IMR-90 (cell line): ENCODE results near the gene SLC23A2. TPM values are rescaled to one million over a fixed set of nuclear protein-coding genes. Genes with fewer than 3 reads are reported as not detected.

Experiments
- ATAC-seq: fragments of 200-7000 bp; cut with Tn5 transposase; 2 replicates; pipeline ENCODE4 v1.9.1; 2020; ENCODE audit warnings: low read depth, mild to moderate bottlenecking, moderate library complexity
- BruUV-seq: library from RNA; stranded (reverse); fragments of 400-500 nt; replicated peaks from 2 replicates; lab custom pipeline; 2021; lab: Mats Ljungman, UMichigan
- CTCF ChIA-PET: fragments of 300-600 bp; formaldehyde crosslinking; extraction: SDS; loops from one replicate; lab custom pipeline; 2021; ENCODE audit warnings: antibody characterized with exemption; lab: Yijun Ruan, JAX
- POLR2A ChIA-PET: fragments of 300-600 bp; sonication (Branson Sonifier 250); formaldehyde crosslinking; loops from one replicate; lab custom pipeline; 2022; ENCODE audit warnings: antibody characterized with exemption; ENCODE audit not compliant: unreplicated experiment; lab: Charles Lee
- DNase-seq: peaks from one replicate; pipeline ENCODE4 v3.0.0; 2013
- H2AFZ ChIP-seq: replicated peaks from 2 replicates; pipeline ENCODE3; 2013; ENCODE audit warnings: low read length, mild to moderate bottlenecking; ENCODE audit not compliant: poor library complexity
- H2AK5ac ChIP-seq: 2 replicates; pipeline ENCODE4 v1.6.1; 2013; ENCODE audit warnings: low read depth, low read length, inconsistent platforms
- H2AK9ac ChIP-seq: replicated peaks from 2 replicates; pipeline ENCODE3; 2013; ENCODE audit warnings: mild to moderate bottlenecking, low read depth, low read length, moderate library complexity; ENCODE audit not compliant: poor library complexity
- H2BK120ac ChIP-seq: 2 replicates; pipeline ENCODE4 v1.6.1; 2013; ENCODE audit warnings: low read depth, low read length, inconsistent platforms
- H2BK15ac ChIP-seq: 3 replicates; pipeline ENCODE4 v1.6.1; 2013; ENCODE audit warnings: low read depth, low read length, inconsistent platforms
- H2BK20ac ChIP-seq: 2 replicates; pipeline ENCODE4 v1.6.1; 2013; ENCODE audit warnings: low read depth, mild to moderate bottlenecking, inconsistent platforms, low read length, moderate library complexity
- H2BK5ac ChIP-seq: 2 replicates; pipeline ENCODE4 v1.6.1; 2013; ENCODE audit warnings: mild to moderate bottlenecking, low read depth, low read length, inconsistent platforms; ENCODE audit not compliant: poor library complexity, severe bottlenecking
- H3K14ac ChIP-seq: replicated peaks from 2 replicates; pipeline ENCODE4 v1.6.1; 2013; ENCODE audit warnings: low read depth, low read length, inconsistent platforms
- H3K18ac ChIP-seq: 2 replicates; pipeline ENCODE4 v1.6.1; 2013; ENCODE audit warnings: low read depth, low read length, control low read depth
- H3K23ac ChIP-seq: 2 replicates; pipeline ENCODE4 v1.6.1; 2013; ENCODE audit warnings: low read depth, low read length, inconsistent platforms
- H3K27ac ChIP-seq: 2 replicates; pipeline ENCODE4 v1.5.1; 2013; ENCODE audit warnings: mild to moderate bottlenecking, control low read depth, low read length; ENCODE audit not compliant: insufficient read depth
- H3K27me3 ChIP-seq: 2 replicates; pipeline ENCODE4 v1.6.1; 2013; ENCODE audit warnings: low read length; ENCODE audit not compliant: control insufficient read depth, insufficient read depth
- H3K36me3 ChIP-seq: 2 replicates; pipeline ENCODE4 v1.6.1; 2013; ENCODE audit warnings: low read length, mixed read lengths; ENCODE audit not compliant: control insufficient read depth, insufficient read depth
- H3K4ac ChIP-seq: 2 replicates; pipeline ENCODE4 v1.6.1; 2013; ENCODE audit warnings: low read depth, low read length, inconsistent platforms
- H3K4me1 ChIP-seq: 2 replicates; pipeline ENCODE4 v1.6.1; 2013; ENCODE audit warnings: low read length, mixed read lengths; ENCODE audit not compliant: control insufficient read depth, insufficient read depth
- H3K4me2 ChIP-seq: 2 replicates; pipeline ENCODE4 v1.6.1; 2013; ENCODE audit warnings: low read depth, mild to moderate bottlenecking, control low read depth, low read length, moderate library complexity
- H3K4me3 ChIP-seq: 2 replicates; pipeline ENCODE4 v1.5.1; 2013; ENCODE audit warnings: low read depth, mild to moderate bottlenecking, control low read depth, low read length, moderate library complexity; ENCODE audit not compliant: insufficient read depth
- H3K56ac ChIP-seq: 2 replicates; pipeline ENCODE4 v1.6.1; 2013; ENCODE audit warnings: low read length, inconsistent platforms; ENCODE audit not compliant: insufficient read depth; ENCODE audit errors: extremely low read depth
- H3K79me1 ChIP-seq, 2 experiments: 2 replicates each; pipeline ENCODE4 v1.6.1; 2013; ENCODE audit warnings: low read length in 2 of 2, inconsistent platforms in 1 of 2, low read depth in 1 of 2
- H3K9ac ChIP-seq: 2 replicates; pipeline ENCODE4 v1.6.1; 2013; ENCODE audit warnings: low read depth, low read length, control low read depth
- H3K9me1 ChIP-seq: 2 replicates; pipeline ENCODE4 v1.6.1; 2013; ENCODE audit warnings: low read length, inconsistent platforms; ENCODE audit not compliant: insufficient read depth
- H3K9me3 ChIP-seq: 2 replicates; pipeline ENCODE4 v1.6.1; 2013; ENCODE audit warnings: low read length; ENCODE audit not compliant: control insufficient read depth, insufficient read depth
- H4K20me1 ChIP-seq: 2 replicates; pipeline ENCODE4 v1.6.1; 2013; ENCODE audit warnings: low read length, inconsistent platforms; ENCODE audit not compliant: insufficient read depth
- H4K5ac ChIP-seq: 2 replicates; pipeline ENCODE4 v1.6.1; 2013; ENCODE audit warnings: mild to moderate bottlenecking, low read depth, low read length, control low read depth
- H4K8ac ChIP-seq, 2 experiments: 2 replicates each; pipeline ENCODE4 v1.6.1; 2013; ENCODE audit warnings: low read depth in 2 of 2, low read length in 2 of 2, control low read depth in 1 of 2, inconsistent platforms in 1 of 2
- H4K91ac ChIP-seq: 2 replicates; pipeline ENCODE4 v1.6.1; 2013; ENCODE audit warnings: low read depth, low read length, inconsistent platforms; ENCODE audit not compliant: insufficient read depth
- CEBPB ChIP-seq: IDR thresholded peaks from 2 replicates; pipeline ENCODE4 v1.6.1; 2012; ENCODE audit warnings: low read depth, low read length, improper control_type of control experiment
- SMC3 ChIP-seq: fragments of 150-350 bp; IDR thresholded peaks from 2 replicates; pipeline ENCODE4 v1.6.1; 2016; ENCODE audit warnings: low read depth, mild to moderate bottlenecking, antibody characterized with exemption, low read length, moderate library complexity
- WGBS, 2 experiments: methylation state at CpG; one replicate each; pipeline versions ENCODE4 v1.1.5 to v1.1.7; 2013; ENCODE audit warnings: missing lambda C conversion rate in 2 of 2; ENCODE audit not compliant: insufficient read length in 1 of 2; ENCODE audit errors: extremely low coverage in 2 of 2; 5-methylcytosine and 5-hydroxymethylcytosine counted together
- dilution Hi-C: fragments of 300-500 bp; cut with HindIII; formaldehyde crosslinking; loops from one replicate; pipeline ENCODE4 v1.14.3; 2018; ENCODE audit warnings: low sequenced_read_pairs; ENCODE audit not compliant: unreplicated experiment
- in situ Hi-C: fragments of 300-500 bp; cut with MboI; formaldehyde crosslinking; loops from 3 replicates; pipeline ENCODE4 v1.14.3; 2019; ENCODE audit warnings: low sequenced_read_pairs, inconsistent platforms, mixed read lengths
- intact Hi-C: fragments of 100-400 bp; cut with micrococcal nuclease; formaldehyde crosslinking; loops from 2 replicates; pipeline ENCODE4 v1.10.0; 2022
- polyA plus RNA-seq, 3 experiments: library from polyadenylated mRNA; depleted of rRNA; stranded (reverse); fragments of >200 nt; gene quantifications; 2 replicates each; pipeline ENCODE4 v1.2.3, GENCODE V29; 2012; ENCODE audit warnings: low replicate concordance in 1 of 3
- total RNA-seq: library from RNA; depleted of rRNA; stranded (reverse); fragments of >200 nt; gene quantifications from 2 replicates; pipeline ENCODE4 v1.2.3, GENCODE V29; 2012

SLC23A2 gene
- total and polyA plus RNA-seq, 2 of the 4 experiments (the other 2 are of a cell fraction): 10.2 to 14.4 TPM

- Histone ChIP-seq H2AFZ (no peak overlapping the region), H3K9me1 (peaks cover 9% of the 10 kb centered on the region), H3K27ac (peak overlapping the region; percentile 83; the same call in 1 of the 2 replicates), H3K4me3 (no peak overlapping the region), H4K20me1 (no peaks in the 10 kb centered on the region), H2BK120ac (no peak overlapping the region), H3K4me2 (peak overlapping the region; percentile 37; the same call in 1 of the 2 replicates), H3K9me3 (no peaks in the 10 kb centered on the region), H3K27me3 (no peaks in the 10 kb centered on the region), H2AK5ac (no peak overlapping the region), H4K5ac (peak overlapping the region; percentile 75), H2BK15ac (no peak overlapping the region), H2BK5ac (peak overlapping the region; percentile 75), H3K9ac (no peak overlapping the region), H3K23ac (no peak overlapping the region), H4K8ac (peak overlapping the region; percentile 57 to 65; a peak in 2 of 4 replicates), H3K4ac (no peak overlapping the region; the same call in 1 of the 2 replicates), H2BK20ac (no peak overlapping the region), H3K14ac (no peak overlapping the region), H2AK9ac (no peak overlapping the region), H3K36me3 (peaks cover 15% of the 10 kb centered on the region), H4K91ac (no peak overlapping the region), H3K56ac (no peak overlapping the region), H3K4me1 (peaks cover 12% of the 10 kb centered on the region), H3K79me1 (peaks cover 7 to 41% of the 10 kb centered on the region in 2 experiments; a peak in 3 of 4 replicates), H3K18ac (peak overlapping the region; percentile 58; the same call in 1 of the 2 replicates)
- no TSS peak for BruUV-seq
- POLR2A ChIA-PET: no interaction called here
- dilution Hi-C loops: no loop called here
- CTCF ChIA-PET: interaction anchor here (1.0 to 1.1 kb wide), 2 partner anchors 14 to 134 kb away, joined by 3 read pairs; no protein-coding TSS in a partner anchor
- 35% methylated on average over 2 of the region's 4 CpGs; no CpG with 5 or more reads in 1 of the 2 experiments for WGBS, 2 experiments
- intact Hi-C loops: no loop called here
- in situ Hi-C loops: loop anchor here (25.0 kb wide), 1 partner anchor 355 kb away; no protein-coding TSS in a partner anchor
- DNase-seq (peak; percentile 67), ATAC-seq (peak; percentile 37; the same call in 1 of the 2 replicates)
- TF ChIP-seq SMC3 (no peak), CEBPB (peak; percentile 59)
Measured at GRCh38 chr20:4966826-4967751, 34.2 kb downstream of the SLC23A2 start.
